Peyer's patch (tissue), 4 donors: ENCODE data around the gene SDF4. TPM values are rescaled to one million over a fixed set of nuclear protein-coding genes. Genes with fewer than 3 reads are reported as not detected.

Source experiments
- DNase-seq, 3 donors: peaks; one replicate each; pipeline ENCODE4 v3.0.0-alpha.2; 2017 to 2019
- H3K27ac ChIP-seq, 4 donors: fragments of 200-600 bp; sonication (generic); one replicate each; pipeline ENCODE4 v1.5.1; 2016 to 2019
- H3K27me3 ChIP-seq, 2 donors: fragments of 200-600 bp; sonication (generic); one replicate each; pipeline ENCODE4 v1.5.1; 2019
- H3K36me3 ChIP-seq, 3 donors: fragments of 200-600 bp; sonication (generic); one replicate each; pipeline ENCODE4 v1.5.1; 2016 to 2019
- H3K4me1 ChIP-seq, 4 donors: fragments of 200-600 bp; sonication (generic); one replicate each; pipeline ENCODE4 v1.5.1; 2016 to 2019
- H3K4me3 ChIP-seq, 4 donors: fragments of 200-600 bp; sonication (generic); 1 replicate in 3 of 4; 2 replicates in 1 of 4; pipeline ENCODE4 v1.5.1; 2016 to 2019; ENCODE audit warnings: mild to moderate bottlenecking in 1 of 4
- H3K9me3 ChIP-seq, 4 donors: fragments of 200-600 bp; sonication (generic); one replicate each; pipeline ENCODE4 v1.5.1; 2016 to 2019; ENCODE audit warnings: mild to moderate bottlenecking in 1 of 4
- POLR2A ChIP-seq, 2 donors: fragments of 450-650 bp; IDR thresholded peaks; one replicate each; pipeline ENCODE4 v1.5.1; 2017; ENCODE audit warnings: antibody characterized with exemption in 2 of 2, mild to moderate bottlenecking in 2 of 2, moderate library complexity in 2 of 2
- total RNA-seq, 4 donors: library from RNA; depleted of rRNA; stranded (reverse); fragments of >200 nt; gene quantifications; one replicate each; pipeline ENCODE4 v1.1.0, GENCODE V29; 2016
- TF ChIP-seq, protein P1 (sequence below), 6 experiments: fragments of 450-650 bp in 4 of 6; fragments of 200-600 bp in 2 of 6; sonication (generic) in 1 of 6; IDR thresholded peaks; one replicate each; pipeline ENCODE4 v1.5.1; 2017 to 2019; ENCODE audit warnings: antibody characterized with exemption in 6 of 6, mild to moderate bottlenecking in 3 of 6, moderate library complexity in 1 of 6

The SDF4 gene
- total RNA-seq, 4 donors from 2014 or later, result 88.3 to 280 (median 177) TPM

- H3K4me1 ChIP-seq, result no peaks in the 10 kb centered on the region
- no peak overlapping the region for H3K27ac ChIP-seq
- DNase-seq, result peak in 1 of 3 donors; percentile 41
- H3K27me3 ChIP-seq, result no peaks in the 10 kb centered on the region
- no peaks in the 10 kb centered on the region for H3K36me3 ChIP-seq
- TF ChIP-seq POLR2A (IDR thresholded peaks at IDR 0.05), result no peak
- TF ChIP-seq, protein P1, sequence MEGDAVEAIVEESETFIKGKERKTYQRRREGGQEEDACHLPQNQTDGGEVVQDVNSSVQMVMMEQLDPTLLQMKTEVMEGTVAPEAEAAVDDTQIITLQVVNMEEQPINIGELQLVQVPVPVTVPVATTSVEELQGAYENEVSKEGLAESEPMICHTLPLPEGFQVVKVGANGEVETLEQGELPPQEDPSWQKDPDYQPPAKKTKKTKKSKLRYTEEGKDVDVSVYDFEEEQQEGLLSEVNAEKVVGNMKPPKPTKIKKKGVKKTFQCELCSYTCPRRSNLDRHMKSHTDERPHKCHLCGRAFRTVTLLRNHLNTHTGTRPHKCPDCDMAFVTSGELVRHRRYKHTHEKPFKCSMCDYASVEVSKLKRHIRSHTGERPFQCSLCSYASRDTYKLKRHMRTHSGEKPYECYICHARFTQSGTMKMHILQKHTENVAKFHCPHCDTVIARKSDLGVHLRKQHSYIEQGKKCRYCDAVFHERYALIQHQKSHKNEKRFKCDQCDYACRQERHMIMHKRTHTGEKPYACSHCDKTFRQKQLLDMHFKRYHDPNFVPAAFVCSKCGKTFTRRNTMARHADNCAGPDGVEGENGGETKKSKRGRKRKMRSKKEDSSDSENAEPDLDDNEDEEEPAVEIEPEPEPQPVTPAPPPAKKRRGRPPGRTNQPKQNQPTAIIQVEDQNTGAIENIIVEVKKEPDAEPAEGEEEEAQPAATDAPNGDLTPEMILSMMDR (IDR thresholded peaks at IDR 0.05), result no peak
- no peak overlapping the region for H3K4me3 ChIP-seq
- H3K9me3 ChIP-seq, result no peaks in the 10 kb centered on the region
These were observed 46.6 kb downstream of the SDF4 start for GRCh38 chr1:1185101-1185765.

GRCh38 chr1:1183833-1184775, 47.7 kb downstream of the SDF4 start:
- TF ChIP-seq, protein P1 (IDR thresholded peaks at IDR 0.05), result no peak
- TF ChIP-seq POLR2A (IDR thresholded peaks at IDR 0.05), result no peak
- Histone ChIP-seq H3K9me3 (no peaks in the 10 kb centered on the region), H3K4me3 (no peak overlapping the region), H3K4me1 (no peaks in the 10 kb centered on the region), H3K27ac (no peak overlapping the region), H3K27me3 (no peaks in the 10 kb centered on the region), H3K36me3 (no peaks in the 10 kb centered on the region)
- DNase-seq, result peak in 1 of 3 donors; percentile 43

- Histone ChIP-seq H3K4me3 (no peak overlapping the region), H3K27ac (no peak overlapping the region), H3K9me3 (no peaks in the 10 kb centered on the region), H3K4me1 (no peaks in the 10 kb centered on the region), H3K36me3 (no peaks in the 10 kb centered on the region), H3K27me3 (no peaks in the 10 kb centered on the region)
- peak in 1 of 3 donors; percentile 42 for DNase-seq
- TF ChIP-seq POLR2A (IDR thresholded peaks at IDR 0.05), result no peak
These were observed 48.5 kb downstream of the SDF4 start for GRCh38 chr1:1183221-1183747.

GRCh38 chr1:1182491-1183220, 49.1 kb downstream of the SDF4 start:
- TF ChIP-seq POLR2A (IDR thresholded peaks at IDR 0.05), result no peak
- TF ChIP-seq, protein P1 (IDR thresholded peaks at IDR 0.05), result no peak
- no peaks in the 10 kb centered on the region for H3K27me3 ChIP-seq
- H3K27ac ChIP-seq, result no peak overlapping the region
- no peak overlapping the region for H3K4me3 ChIP-seq
- no peaks in the 10 kb centered on the region for H3K36me3 ChIP-seq
- no peaks in the 10 kb centered on the region for H3K9me3 ChIP-seq
- peak in 1 of 3 donors; percentile 45 for DNase-seq
- no peaks in the 10 kb centered on the region for H3K4me1 ChIP-seq

DNA sequence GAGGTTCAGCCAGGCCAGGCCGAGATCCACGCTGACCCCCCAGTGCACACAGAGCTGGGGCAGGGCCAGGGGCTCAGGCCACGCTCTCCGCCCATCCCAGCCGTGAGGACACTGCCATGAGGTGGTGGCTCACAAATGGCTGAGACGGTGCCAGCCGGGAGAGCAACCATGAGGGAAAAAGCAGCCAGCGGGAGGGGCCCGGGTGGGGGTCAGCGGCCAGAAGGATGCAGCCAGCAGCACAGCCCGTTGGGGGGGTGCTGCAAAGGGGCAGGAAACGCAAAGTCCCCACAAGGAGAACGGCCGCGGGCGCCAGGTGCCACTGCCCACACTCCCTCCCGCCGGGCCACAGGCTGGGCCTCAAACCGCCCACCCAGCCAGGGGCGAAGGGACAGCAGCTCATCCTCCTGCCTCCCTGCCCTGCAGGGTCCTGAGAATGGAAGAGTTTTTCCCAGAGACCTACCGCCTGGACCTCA, 49.8 kb downstream of the SDF4 start:
- peak in 1 of 3 donors; percentile 39 for DNase-seq
- H3K36me3 ChIP-seq, result no peaks in the 10 kb centered on the region
- no peaks in the 10 kb centered on the region for H3K9me3 ChIP-seq
- TF ChIP-seq, protein P1 (IDR thresholded peaks at IDR 0.05), result no peak
- TF ChIP-seq POLR2A (IDR thresholded peaks at IDR 0.05), result no peak
- no peaks in the 10 kb centered on the region for H3K4me1 ChIP-seq
- H3K27ac ChIP-seq, result no peak overlapping the region
- H3K27me3 ChIP-seq, result no peaks in the 10 kb centered on the region
- no peak overlapping the region for H3K4me3 ChIP-seq
